Astrocyte (in vitro differentiated cells and primary cell): Measurements from ENCODE around the gene GALNT8. TPM values are rescaled to one million over a fixed set of nuclear protein-coding genes. Genes with fewer than 3 reads are reported as not detected.

Experiments
- DNase-seq: peaks from one replicate; pipeline ENCODE4 v3.0.0-alpha.2; 2010; ENCODE audit warnings: low read depth
- FAIRE-seq: peaks from 2 replicates; lab custom pipeline; 2011; peaks lifted over from hg19 to GRCh38; lab: Jason Lieb, UNC
- H2AFZ ChIP-seq: 2 replicates; pipeline ENCODE4 v1.6.0; 2012; ENCODE audit warnings: low read depth, low read length, inconsistent platforms
- H3K27ac ChIP-seq: 2 replicates; pipeline ENCODE4 v1.5.1; 2011; ENCODE audit warnings: low read depth, low read length, inconsistent platforms
- H3K27me3 ChIP-seq: 2 replicates; pipeline ENCODE4 v1.6.0; 2011; ENCODE audit warnings: low read length, inconsistent platforms; ENCODE audit not compliant: insufficient read depth
- H3K36me3 ChIP-seq: 2 replicates; pipeline ENCODE4 v1.5.1; 2011; ENCODE audit warnings: low read length, inconsistent platforms; ENCODE audit not compliant: insufficient read depth
- H3K4me1 ChIP-seq: 2 replicates; pipeline ENCODE4 v1.5.1; 2011; ENCODE audit warnings: low read length, inconsistent platforms; ENCODE audit not compliant: insufficient read depth
- H3K4me2 ChIP-seq: 2 replicates; pipeline ENCODE4 v1.6.0; 2012; ENCODE audit warnings: low read length, inconsistent platforms
- H3K4me3 ChIP-seq: 2 replicates; pipeline ENCODE4 v1.5.1; 2011; ENCODE audit warnings: low read depth, mild to moderate bottlenecking, low read length, inconsistent platforms; ENCODE audit not compliant: insufficient read depth
- H3K79me2 ChIP-seq: 2 replicates; pipeline ENCODE4 v1.6.0; 2012; ENCODE audit warnings: mild to moderate bottlenecking, low read length, inconsistent platforms; ENCODE audit not compliant: insufficient read depth
- H3K9ac ChIP-seq: 2 replicates; pipeline ENCODE4 v1.6.0; 2012; ENCODE audit warnings: mild to moderate bottlenecking, low read length, inconsistent platforms
- H3K9me3 ChIP-seq: 2 replicates; pipeline ENCODE4 v1.5.1; 2012; ENCODE audit warnings: low read depth, mild to moderate bottlenecking, low read length, inconsistent platforms; ENCODE audit not compliant: insufficient read depth
- H4K20me1 ChIP-seq: 2 replicates; pipeline ENCODE4 v1.6.0; 2012; ENCODE audit warnings: low read length, inconsistent platforms; ENCODE audit not compliant: insufficient read depth
- H3K27ac Mint-ChIP-seq: one replicate; pipeline ENCODE4 v1.8.0; 2021; ENCODE audit warnings: mild to moderate bottlenecking, mixed read lengths; ENCODE audit not compliant: unreplicated experiment
- H3K27me3 Mint-ChIP-seq: one replicate; pipeline ENCODE4 v1.8.0; 2021; ENCODE audit warnings: low read depth, mixed read lengths; ENCODE audit not compliant: unreplicated experiment
- H3K36me3 Mint-ChIP-seq: one replicate; pipeline ENCODE4 v1.8.0; 2021; ENCODE audit warnings: low read depth, mixed read lengths; ENCODE audit not compliant: unreplicated experiment
- H3K4me1 Mint-ChIP-seq: one replicate; pipeline ENCODE4 v1.8.0; 2021; ENCODE audit warnings: low read depth, mixed read lengths; ENCODE audit not compliant: unreplicated experiment
- H3K4me3 Mint-ChIP-seq: one replicate; pipeline ENCODE4 v1.8.0; 2021; ENCODE audit warnings: mild to moderate bottlenecking, moderate library complexity, mixed read lengths; ENCODE audit not compliant: unreplicated experiment
- H3K9me3 Mint-ChIP-seq: one replicate; pipeline ENCODE4 v1.8.0; 2021; ENCODE audit warnings: mild to moderate bottlenecking, mixed read lengths; ENCODE audit not compliant: unreplicated experiment
- EZH2 ChIP-seq: IDR thresholded peaks from 2 replicates; pipeline ENCODE4 v1.6.1; 2012; ENCODE audit warnings: mild to moderate bottlenecking, low read length, inconsistent platforms; ENCODE audit not compliant: insufficient read depth
- total RNA-seq: library from RNA; stranded (reverse); gene quantifications from 2 replicates; pipeline ENCODE4 v1.2.1, GENCODE V29; 2021
- TF ChIP-seq, protein P1 (sequence below): IDR thresholded peaks from 2 replicates; pipeline ENCODE4 v1.5.1; 2011; ENCODE audit warnings: low read depth, mild to moderate bottlenecking, inconsistent platforms, low read length, moderate library complexity; ENCODE audit not compliant: insufficient read depth

GALNT8 gene
- total RNA-seq, 1 donor from 2014 or later, result 6.4 TPM

DNA sequence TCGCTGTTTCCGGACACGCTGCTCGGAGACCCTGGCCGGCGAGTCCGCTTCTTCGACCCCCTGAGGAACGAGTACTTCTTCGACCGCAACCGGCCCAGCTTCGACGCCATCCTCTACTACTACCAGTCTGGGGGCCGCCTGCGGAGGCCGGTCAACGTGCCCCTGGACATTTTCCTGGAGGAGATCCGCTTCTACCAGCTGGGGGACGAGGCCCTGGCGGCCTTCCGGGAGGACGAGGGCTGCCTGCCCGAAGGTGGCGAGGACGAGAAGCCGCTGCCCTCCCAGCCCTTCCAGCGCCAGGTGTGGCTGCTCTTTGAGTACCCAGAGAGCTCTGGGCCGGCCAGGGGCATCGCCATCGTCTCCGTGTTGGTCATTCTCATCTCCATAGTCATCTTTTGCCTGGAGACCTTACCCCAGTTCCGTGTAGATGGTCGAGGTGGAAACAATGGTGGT lies 90.0 kb downstream of the GALNT8 start:
- FAIRE-seq, result no peak
- peaks cover 11% of the 10 kb centered on the region for H3K27me3 Mint-ChIP-seq
- peaks cover 7% of the 10 kb centered on the region for H3K36me3 Mint-ChIP-seq
- no peaks in the 10 kb centered on the region for H3K36me3 ChIP-seq
- H3K4me3 ChIP-seq, result peak overlapping the region; percentile 56
- H3K4me3 Mint-ChIP-seq, result peak overlapping the region; percentile 82
- H3K9me3 ChIP-seq, result no peaks in the 10 kb centered on the region
- H3K4me1 ChIP-seq, result peaks cover 9% of the 10 kb centered on the region
- H3K27me3 ChIP-seq, result peaks cover 12% of the 10 kb centered on the region
- peak overlapping the region; percentile 88 for H3K4me2 ChIP-seq
- H3K9me3 Mint-ChIP-seq, result peaks cover under 1% of the 10 kb centered on the region
- peak overlapping the region; percentile 61 for H3K9ac ChIP-seq
- no peak for TF ChIP-seq EZH2
- TF ChIP-seq, protein P1, sequence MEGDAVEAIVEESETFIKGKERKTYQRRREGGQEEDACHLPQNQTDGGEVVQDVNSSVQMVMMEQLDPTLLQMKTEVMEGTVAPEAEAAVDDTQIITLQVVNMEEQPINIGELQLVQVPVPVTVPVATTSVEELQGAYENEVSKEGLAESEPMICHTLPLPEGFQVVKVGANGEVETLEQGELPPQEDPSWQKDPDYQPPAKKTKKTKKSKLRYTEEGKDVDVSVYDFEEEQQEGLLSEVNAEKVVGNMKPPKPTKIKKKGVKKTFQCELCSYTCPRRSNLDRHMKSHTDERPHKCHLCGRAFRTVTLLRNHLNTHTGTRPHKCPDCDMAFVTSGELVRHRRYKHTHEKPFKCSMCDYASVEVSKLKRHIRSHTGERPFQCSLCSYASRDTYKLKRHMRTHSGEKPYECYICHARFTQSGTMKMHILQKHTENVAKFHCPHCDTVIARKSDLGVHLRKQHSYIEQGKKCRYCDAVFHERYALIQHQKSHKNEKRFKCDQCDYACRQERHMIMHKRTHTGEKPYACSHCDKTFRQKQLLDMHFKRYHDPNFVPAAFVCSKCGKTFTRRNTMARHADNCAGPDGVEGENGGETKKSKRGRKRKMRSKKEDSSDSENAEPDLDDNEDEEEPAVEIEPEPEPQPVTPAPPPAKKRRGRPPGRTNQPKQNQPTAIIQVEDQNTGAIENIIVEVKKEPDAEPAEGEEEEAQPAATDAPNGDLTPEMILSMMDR, result no peak
- no peak overlapping the region for H3K27ac ChIP-seq
- no peaks in the 10 kb centered on the region for H3K4me1 Mint-ChIP-seq
- H2AFZ ChIP-seq, result peak overlapping the region; percentile 78
- DNase-seq, result no peak
- H3K79me2 ChIP-seq, result peaks cover 3% of the 10 kb centered on the region
- no peaks in the 10 kb centered on the region for H4K20me1 ChIP-seq
- no peak overlapping the region for H3K27ac Mint-ChIP-seq

DNA sequence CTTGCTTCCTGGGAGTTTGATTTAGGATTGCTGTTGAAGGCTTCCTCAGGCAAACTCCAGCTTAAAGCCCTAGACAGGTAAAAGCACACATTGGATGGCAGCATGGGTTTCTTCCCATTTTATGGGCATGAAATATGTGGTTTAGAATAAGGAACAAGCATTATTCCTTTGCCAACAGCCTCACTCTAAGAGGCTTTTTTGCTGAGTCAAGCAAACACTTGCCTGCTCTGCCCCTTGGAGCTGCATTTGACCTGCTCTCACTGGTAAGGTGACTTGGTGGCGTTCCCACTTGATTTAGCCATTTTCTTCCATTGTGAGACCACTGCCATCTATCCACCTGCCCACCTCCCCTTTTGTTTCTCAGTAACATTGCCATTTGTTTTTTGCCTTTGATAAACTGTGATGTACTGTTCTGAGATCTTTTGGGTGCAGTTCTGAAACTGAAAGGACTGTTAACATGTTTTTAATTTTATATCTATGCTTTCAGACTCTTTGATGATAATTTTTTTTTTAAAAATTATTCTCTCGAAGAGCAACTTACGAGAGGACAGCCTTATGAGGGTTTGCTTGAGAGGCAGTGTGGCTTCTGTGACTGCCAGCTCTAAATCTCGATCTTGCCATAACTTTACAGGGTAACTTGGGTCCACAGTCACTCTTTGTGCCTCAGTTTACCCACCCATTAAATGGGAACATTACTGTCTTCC lies 92.6 kb downstream of the GALNT8 start:
- H3K4me1 ChIP-seq, result peaks cover 9% of the 10 kb centered on the region
- H3K4me3 ChIP-seq, result no peak overlapping the region
- no peak overlapping the region for H3K27ac Mint-ChIP-seq
- no peak overlapping the region for H2AFZ ChIP-seq
- peaks cover 7% of the 10 kb centered on the region for H3K27me3 ChIP-seq
- no peaks in the 10 kb centered on the region for H3K9me3 Mint-ChIP-seq
- no peaks in the 10 kb centered on the region for H3K9me3 ChIP-seq
- no peak overlapping the region for H3K4me2 ChIP-seq
- H3K36me3 Mint-ChIP-seq, result peaks cover 7% of the 10 kb centered on the region
- FAIRE-seq (no peak), DNase-seq (no peak)
- TF ChIP-seq, protein P1, result no peak
- no peak for TF ChIP-seq EZH2
- peaks cover 2% of the 10 kb centered on the region for H3K4me1 Mint-ChIP-seq
- H3K36me3 ChIP-seq, result no peaks in the 10 kb centered on the region
- H3K9ac ChIP-seq, result no peak overlapping the region
- peaks cover 4% of the 10 kb centered on the region for H3K27me3 Mint-ChIP-seq
- H4K20me1 ChIP-seq, result peaks cover 4% of the 10 kb centered on the region
- H3K27ac ChIP-seq, result no peak overlapping the region
- no peak overlapping the region for H3K4me3 Mint-ChIP-seq
- peaks cover 3% of the 10 kb centered on the region for H3K79me2 ChIP-seq

DNA sequence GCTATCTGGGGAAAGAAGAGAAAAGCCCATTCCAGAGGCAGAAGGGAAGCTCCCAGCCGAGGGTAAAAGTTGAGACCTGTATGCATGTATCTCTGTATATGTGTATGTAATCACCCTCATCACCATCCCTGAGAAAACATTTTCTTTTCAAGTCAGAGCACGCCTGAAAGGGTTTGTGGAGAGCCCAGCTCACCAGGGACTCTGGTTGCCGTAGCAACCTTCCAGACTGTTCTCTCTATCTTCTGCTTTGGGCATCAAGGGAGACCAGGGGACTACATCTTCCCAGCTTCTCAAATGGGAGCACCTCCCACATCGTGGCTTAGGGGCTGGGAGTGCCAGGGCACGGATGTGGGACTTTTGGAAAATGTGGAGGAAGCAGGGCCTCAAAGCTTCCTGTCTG lies 93.5 kb downstream of the GALNT8 start:
- Mint-ChIP-seq H3K27me3 (peaks cover 2% of the 10 kb centered on the region), H3K4me3 (no peak overlapping the region), H3K9me3 (no peaks in the 10 kb centered on the region), H3K36me3 (peaks cover 7% of the 10 kb centered on the region), H3K4me1 (peaks cover 3% of the 10 kb centered on the region), H3K27ac (no peak overlapping the region)
- Histone ChIP-seq H3K27me3 (no peaks in the 10 kb centered on the region), H3K9ac (no peak overlapping the region), H3K27ac (no peak overlapping the region), H3K4me1 (peaks cover 9% of the 10 kb centered on the region), H3K4me3 (no peak overlapping the region), H3K4me2 (no peak overlapping the region), H3K9me3 (no peaks in the 10 kb centered on the region), H4K20me1 (peaks cover 4% of the 10 kb centered on the region), H2AFZ (no peak overlapping the region), H3K36me3 (no peaks in the 10 kb centered on the region), H3K79me2 (peaks cover 3% of the 10 kb centered on the region)
- no peak for FAIRE-seq
- DNase-seq, result no peak
- no peak for TF ChIP-seq EZH2
- TF ChIP-seq, protein P1, result no peak
